GM12801 (cell line): ENCODE data around the gene TULP3.

ENCODE experiments used
- TF ChIP-seq, protein P1 (sequence below): IDR thresholded peaks from one replicate; pipeline ENCODE4 v1.5.1; 2011; ENCODE audit warnings: control low read depth; ENCODE audit not compliant: insufficient read length; ENCODE audit errors: extremely low read depth

The TULP3 gene

DNA sequence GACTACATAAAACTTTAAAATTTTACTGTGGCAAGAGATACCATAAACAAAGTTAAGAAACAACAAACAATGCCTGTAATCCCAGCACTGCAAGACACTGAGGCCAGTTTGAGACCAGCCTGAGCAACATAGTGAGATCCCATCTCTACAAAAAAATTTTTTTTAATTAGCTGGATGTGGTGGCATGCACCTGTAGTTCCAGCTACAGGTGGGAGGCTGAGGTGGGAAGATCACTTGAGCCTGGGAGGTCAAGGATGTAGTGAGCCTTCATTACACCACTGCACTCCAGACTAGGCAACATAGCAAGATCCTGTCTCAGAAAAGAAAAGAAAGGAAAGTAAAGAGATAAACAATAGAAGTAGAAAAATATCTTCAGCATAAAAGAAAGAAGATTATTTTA, 30.5 kb upstream of the TULP3 start:
- TF ChIP-seq, protein P1, sequence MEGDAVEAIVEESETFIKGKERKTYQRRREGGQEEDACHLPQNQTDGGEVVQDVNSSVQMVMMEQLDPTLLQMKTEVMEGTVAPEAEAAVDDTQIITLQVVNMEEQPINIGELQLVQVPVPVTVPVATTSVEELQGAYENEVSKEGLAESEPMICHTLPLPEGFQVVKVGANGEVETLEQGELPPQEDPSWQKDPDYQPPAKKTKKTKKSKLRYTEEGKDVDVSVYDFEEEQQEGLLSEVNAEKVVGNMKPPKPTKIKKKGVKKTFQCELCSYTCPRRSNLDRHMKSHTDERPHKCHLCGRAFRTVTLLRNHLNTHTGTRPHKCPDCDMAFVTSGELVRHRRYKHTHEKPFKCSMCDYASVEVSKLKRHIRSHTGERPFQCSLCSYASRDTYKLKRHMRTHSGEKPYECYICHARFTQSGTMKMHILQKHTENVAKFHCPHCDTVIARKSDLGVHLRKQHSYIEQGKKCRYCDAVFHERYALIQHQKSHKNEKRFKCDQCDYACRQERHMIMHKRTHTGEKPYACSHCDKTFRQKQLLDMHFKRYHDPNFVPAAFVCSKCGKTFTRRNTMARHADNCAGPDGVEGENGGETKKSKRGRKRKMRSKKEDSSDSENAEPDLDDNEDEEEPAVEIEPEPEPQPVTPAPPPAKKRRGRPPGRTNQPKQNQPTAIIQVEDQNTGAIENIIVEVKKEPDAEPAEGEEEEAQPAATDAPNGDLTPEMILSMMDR: no peak

DNA sequence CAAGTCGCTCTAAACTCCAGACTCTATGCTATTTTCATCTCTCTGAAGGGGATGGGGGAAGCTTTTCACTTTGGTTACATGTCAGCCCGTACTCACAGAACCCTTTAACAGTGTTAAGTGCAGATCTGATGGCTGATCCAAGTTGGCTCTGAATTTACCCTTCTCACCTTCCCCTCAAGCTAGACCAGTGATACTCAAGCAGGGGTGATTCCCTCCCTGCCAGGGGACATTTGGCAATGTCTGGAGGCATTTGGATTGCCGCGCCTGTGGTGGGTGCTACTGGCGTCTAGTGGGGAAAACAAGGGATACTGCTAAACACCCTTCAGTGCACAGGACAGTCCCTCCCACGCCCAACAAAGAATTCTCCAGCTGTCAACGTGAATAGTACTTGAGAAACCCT, 27.8 kb upstream of the TULP3 start:
- TF ChIP-seq, protein P1: no peak

GRCh38 chr12:2864198-2864597, 26.5 kb upstream of the TULP3 start:
- TF ChIP-seq, protein P1: no peak

DNA sequence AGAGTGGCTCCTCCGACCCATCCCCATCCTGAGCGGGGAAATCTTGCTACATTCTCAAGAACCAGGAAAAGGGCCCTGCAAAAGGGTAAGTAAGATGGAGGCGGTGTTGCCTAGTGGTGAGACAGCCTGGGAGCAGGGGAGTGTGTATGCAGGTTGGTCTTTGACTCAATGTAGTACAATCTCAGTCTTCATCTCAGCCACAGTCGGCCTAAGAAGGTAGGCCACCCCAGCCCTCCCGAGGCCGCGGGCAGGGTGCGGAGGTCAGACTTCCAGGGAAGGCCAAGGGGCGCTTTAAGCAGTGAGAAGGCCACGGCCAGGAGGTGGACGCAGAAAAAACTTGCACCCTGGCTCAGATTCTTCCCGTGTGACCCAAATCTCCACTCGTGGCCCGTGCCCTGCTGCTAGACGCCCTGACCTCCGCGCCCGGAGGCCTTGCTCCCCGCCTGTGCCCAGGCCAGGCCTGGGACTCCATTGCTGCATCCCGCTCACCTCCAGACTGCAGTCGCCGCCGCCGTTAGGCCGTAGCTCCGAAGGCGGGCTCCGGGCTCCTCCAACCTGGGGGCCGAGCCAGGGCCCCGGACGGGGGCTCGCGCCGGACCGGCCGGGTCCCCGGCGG, 14.2 kb upstream of the TULP3 start:
- TF ChIP-seq, protein P1: no peak

GRCh38 chr12:2877047-2877952, 13.4 kb upstream of the TULP3 start, which contains the start of the genes FOXM1 and RHNO1:
Gene FOXM1, minus strand, starts transcription at chr12:2877174. Its CDS starts 2,696 bp downstream, at chr12:2874478.
Gene RHNO1, plus strand, starts transcription at chr12:2877223. Its CDS starts 8,144 bp downstream, at chr12:2885367.
- TF ChIP-seq, protein P1: no peak

DNA sequence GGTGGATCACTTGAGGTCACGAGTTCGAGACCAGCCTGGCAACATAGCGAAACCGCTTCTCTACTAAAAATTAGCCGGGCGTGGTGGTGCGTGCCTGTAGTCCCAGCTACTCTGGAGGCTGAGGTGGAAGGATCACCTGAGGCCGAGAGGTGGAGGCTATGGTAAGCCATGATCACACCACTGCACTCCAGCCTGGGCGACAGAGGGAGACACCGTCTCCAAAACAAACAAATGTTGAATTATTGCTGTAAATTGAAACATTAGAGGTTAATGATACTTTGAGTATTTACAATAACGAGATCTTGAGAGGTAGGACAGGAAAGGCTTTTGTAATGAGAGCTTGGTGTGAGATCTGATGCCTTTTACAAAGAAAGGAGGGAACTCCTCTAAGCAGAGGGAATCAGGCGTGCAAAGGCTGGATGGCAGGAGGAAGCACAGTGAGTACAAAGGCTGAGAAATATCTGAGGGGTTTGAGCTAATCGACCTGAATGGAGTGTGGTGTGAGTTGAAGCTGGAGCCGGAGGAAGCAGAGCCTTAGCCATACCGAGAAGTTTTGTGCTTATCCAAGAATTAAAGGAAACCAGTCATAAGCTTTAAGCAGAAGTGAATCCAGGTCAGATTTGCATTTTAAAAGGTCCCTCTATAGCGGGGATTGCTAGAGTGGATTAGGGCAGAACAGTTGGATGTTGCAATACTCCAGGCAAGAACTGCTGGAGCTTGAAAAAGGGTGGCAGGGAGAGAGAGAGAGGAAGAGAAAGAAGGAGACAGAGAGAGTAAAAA, 12.5 kb upstream of the TULP3 start:
- TF ChIP-seq, protein P1: no peak

GRCh38 chr12:2879853-2880252, 10.8 kb upstream of the TULP3 start:
- TF ChIP-seq, protein P1: no peak
